NT2/D1 (cell line): ENCODE measurements around the gene PGK1.

Experiments used
- SUZ12 ChIP-seq: IDR thresholded peaks from 2 replicates; pipeline ENCODE4 v1.6.1; 2011; ENCODE audit not compliant: insufficient read length, insufficient read depth; ENCODE audit errors: extremely low read depth
- YY1 ChIP-seq: IDR thresholded peaks from 2 replicates; pipeline ENCODE4 v1.6.1; 2011; ENCODE audit not compliant: insufficient read length, insufficient read depth
- ZNF274 ChIP-seq: IDR thresholded peaks from 2 replicates; pipeline ENCODE4 v1.6.1; 2011; ENCODE audit warnings: mild to moderate bottlenecking, low read depth, low read length

- TF ChIP-seq ZNF274 = no peak
- TF ChIP-seq SUZ12 = no peak
- no peak for TF ChIP-seq YY1
Measured at GRCh38 chrX:78130396-78130795, 26.3 kb downstream of the PGK1 start.
